K562 (cell line): Measurements from ENCODE around the gene UBN1. TPM values are rescaled to one million over a fixed set of nuclear protein-coding genes. Genes with fewer than 3 reads are reported as not detected.

ENCODE experiments used
- ATAC-seq: fragments of 200-7000 bp; cut with Tn5 transposase; 3 replicates; pipeline ENCODE4 v1.9.1; 2020; ENCODE audit warnings: moderate library complexity
- BruUV-seq: library from RNA; stranded (reverse); fragments of 400-500 nt; replicated peaks from 2 replicates; lab custom pipeline; 2021; lab: Mats Ljungman, UMichigan
- CTCF ChIA-PET: fragments of 300-600 bp; formaldehyde crosslinking; extraction: SDS; loops from one replicate; lab custom pipeline; 2021; ENCODE audit warnings: low intra/inter-chr PET ratio; lab: Yijun Ruan, JAX
- POLR2A ChIA-PET: fragments of 300-600, 350-650 bp; sonication (Branson Sonifier 250); formaldehyde crosslinking; extraction: SDS; loops from one replicate; lab custom pipeline; 2021; ENCODE audit warnings: antibody characterized with exemption, inconsistent platforms; lab: Yijun Ruan, JAX
- DNase-seq, 4 experiments: peaks; one replicate each; pipeline versions ENCODE4 v3.0.0 to v3.0.0-alpha.2; 2011 to 2018; ENCODE audit warnings: low spot score in 3 of 4, mixed read lengths in 3 of 4; ENCODE audit errors: extremely low read depth in 1 of 4
- FAIRE-seq: peaks from 2 replicates; lab custom pipeline; 2011; peaks lifted over from hg19 to GRCh38; lab: Jason Lieb, UNC
- H2AFZ ChIP-seq: 2 replicates; pipeline ENCODE4 v1.6.0; 2011; ENCODE audit warnings: low read depth, low read length, control low read depth, inconsistent platforms
- H3K27ac ChIP-seq: fragments of 200-600 bp; 3 replicates; pipeline ENCODE4 v1.8.0; 2011; ENCODE audit warnings: low read depth, mild to moderate bottlenecking, control low read depth, inconsistent platforms, low read length, moderate library complexity, mixed read lengths; ENCODE audit errors: extremely low read depth
- H3K27me3 ChIP-seq, 2 experiments: fragments of 300-600 bp in 1 of 2; 2 replicates in 1 of 2; 3 replicates in 1 of 2; pipeline versions ENCODE4 v1.6.0 to v1.8.0; 2011; ENCODE audit warnings: inconsistent platforms in 2 of 2, low read length in 2 of 2, mild to moderate bottlenecking in 1 of 2, mixed read lengths in 1 of 2, moderate library complexity in 1 of 2; ENCODE audit not compliant: control insufficient read depth in 2 of 2, insufficient read depth in 2 of 2
- H3K36me3 ChIP-seq: fragments of 300-600 bp; 3 replicates; pipeline ENCODE4 v1.8.0; 2011; ENCODE audit warnings: mild to moderate bottlenecking, low read length, inconsistent platforms; ENCODE audit not compliant: control insufficient read depth, insufficient read depth
- H3K4me1 ChIP-seq, 2 experiments: fragments of 200-600 bp in 1 of 2; replicated peaks in 1 of 2; 2 replicates in 1 of 2; 3 replicates in 1 of 2; pipeline versions ENCODE4 v1.5.1 to v1.8.0; 2011; ENCODE audit warnings: inconsistent platforms in 2 of 2, low read length in 2 of 2, mild to moderate bottlenecking in 1 of 2, mixed read lengths in 1 of 2, moderate library complexity in 1 of 2; ENCODE audit not compliant: control insufficient read depth in 2 of 2, insufficient read depth in 2 of 2
- H3K4me2 ChIP-seq: 2 replicates; pipeline ENCODE4 v1.6.1; 2011; ENCODE audit warnings: low read length, control low read depth, inconsistent platforms, mixed read lengths; ENCODE audit not compliant: insufficient read depth
- H3K4me3 ChIP-seq: fragments of 200-600 bp; sonication (generic), shearing (Covaris generic); 2 replicates; pipeline ENCODE4 v1.5.1; 2016; ENCODE audit warnings: control low read depth, inconsistent platforms
- H3K79me2 ChIP-seq: fragments of 200-600 bp; 3 replicates; pipeline ENCODE4 v1.8.0; 2011; ENCODE audit warnings: low read length, inconsistent platforms; ENCODE audit not compliant: control insufficient read depth, insufficient read depth
- H3K9ac ChIP-seq, 2 experiments: 2 replicates each; pipeline versions ENCODE4 v1.6.0 to v1.6.1; 2011; ENCODE audit warnings: low read depth in 2 of 2, low read length in 2 of 2, control low read depth in 1 of 2, inconsistent platforms in 1 of 2, mild to moderate bottlenecking in 1 of 2, mixed read lengths in 1 of 2; ENCODE audit not compliant: insufficient read depth in 1 of 2
- H3K9me1 ChIP-seq: one replicate; pipeline ENCODE4 v1.6.0; 2011; ENCODE audit warnings: inconsistent platforms, mild to moderate bottlenecking, low read length, moderate library complexity; ENCODE audit not compliant: control insufficient read depth, insufficient read depth
- H3K9me3 ChIP-seq: replicated peaks from 2 replicates; pipeline ENCODE4 v1.5.1; 2011; ENCODE audit warnings: low read depth, low read length, inconsistent platforms; ENCODE audit not compliant: control insufficient read depth, insufficient read depth
- H4K20me1 ChIP-seq: replicated peaks from 2 replicates; pipeline ENCODE4 v1.6.1; 2011; ENCODE audit warnings: low read length, inconsistent platforms, mixed read lengths; ENCODE audit not compliant: control insufficient read depth, insufficient read depth
- ARID1B ChIP-seq: fragments of 450-650 bp; IDR thresholded peaks from 2 replicates; pipeline ENCODE4 v1.6.1; 2016; ENCODE audit warnings: antibody characterized with exemption, mild to moderate bottlenecking, inconsistent platforms
- BCLAF1 ChIP-seq, 2 experiments: fragments of 450-650 bp in 1 of 2; IDR thresholded peaks; 2 replicates each; pipeline ENCODE4 v1.6.1; 2011 to 2017; ENCODE audit warnings: low read depth in 2 of 2, antibody characterized with exemption in 1 of 2, borderline replicate concordance in 1 of 2, low read length in 1 of 2, mild to moderate bottlenecking in 1 of 2, mixed read lengths in 1 of 2; ENCODE audit not compliant: control insufficient read depth in 1 of 2
- CEBPG ChIP-seq, 3 experiments: fragments of 200-800 bp in 1 of 3; sonication (Bioruptor generic) in 1 of 3; sonication (generic) in 1 of 3; formaldehyde crosslinking in 1 of 3; IDR thresholded peaks in 2 of 3; conservative IDR thresholded peaks in 1 of 3; 2 replicates each; pipeline versions ENCODE4 v1.6.1 to v1.8.0; 2016 to 2022; ENCODE audit warnings: missing compliant biosample characterization in 2 of 3, missing genetic modification characterization in 2 of 3, mild to moderate bottlenecking in 1 of 3, missing genetic modification reagents in 1 of 3
- ESRRA ChIP-seq: fragments of 450-650 bp; IDR thresholded peaks from 2 replicates; pipeline ENCODE4 v1.6.1; 2014; ENCODE audit warnings: low read depth, mild to moderate bottlenecking, moderate library complexity, borderline replicate concordance
- SMAD4 ChIP-seq: fragments of 250-450 bp; sonication (Bioruptor Pico); conservative IDR thresholded peaks from 2 replicates; pipeline ENCODE4 v1.8.0; 2021; ENCODE audit warnings: inconsistent platforms, mild to moderate bottlenecking, moderate library complexity
- ZBTB12 ChIP-seq: fragments of 250-450 bp; sonication (Bioruptor Pico); IDR thresholded peaks from 2 replicates; pipeline ENCODE4 v1.4.0; 2020
- ZNF347 ChIP-seq: fragments of 450-650 bp; formaldehyde crosslinking; IDR thresholded peaks from 2 replicates; pipeline ENCODE4 v1.4.0; 2020; ENCODE audit warnings: low read depth, mild to moderate bottlenecking, moderate library complexity
- ZNF77 ChIP-seq: fragments of 250-450 bp; sonication (Bioruptor Pico); IDR thresholded peaks from 2 replicates; pipeline ENCODE4 v1.5.0; 2020
- WGBS: fragments of 100-300 bp; shearing (Covaris generic); methylation state at CpG from one replicate; pipeline ENCODE4 v1.1.6; 2016; ENCODE audit warnings: low coverage, mixed read lengths; ENCODE audit not compliant: insufficient coverage; ENCODE audit errors: missing lambda C conversion rate; 5-methylcytosine and 5-hydroxymethylcytosine counted together
- in situ Hi-C: fragments of 300-500 bp; cut with MboI; formaldehyde crosslinking; loops from 4 replicates; pipeline ENCODE4 v1.15.0; 2018; ENCODE audit warnings: inconsistent platforms, mixed read lengths
- intact Hi-C: fragments of 100-400 bp; cut with micrococcal nuclease; formaldehyde crosslinking; loops from 2 replicates; pipeline ENCODE4 v1.14.2; 2022
- polyA plus RNA-seq, 8 experiments: library from polyadenylated mRNA; depleted of rRNA in 4 of 8; stranded (reverse) in 5 of 8; unstranded in 3 of 8; fragments of >200 nt; fragmentation: Nextera tagmentation in 2 of 8; fragmentation: Illumina TruSeq in 1 of 8; extraction: Ambion mirVana in 2 of 8; extraction: Trizol in 1 of 8; gene quantifications; 2 replicates each; pipeline versions ENCODE4 v1.2.1 to v1.2.3, GENCODE V29; 2011 to 2014; ENCODE audit warnings: inconsistent platforms in 1 of 8, missing spikeins in 1 of 8
- total RNA-seq, 7 experiments: library from RNA; depleted of rRNA in 6 of 7; stranded (reverse); fragments of >200 nt in 6 of 7; fragmentation: Illumina TruSeq in 2 of 7; extraction: Trizol in 2 of 7; gene quantifications; 2 replicates each; pipeline versions ENCODE4 v1.2.1 to v1.2.3, GENCODE V29; 2011 to 2021; ENCODE audit warnings: low replicate concordance in 1 of 7
- TF ChIP-seq, protein P1 (sequence below): fragments of 250-450 bp; sonication (Bioruptor Pico); IDR thresholded peaks from 2 replicates; pipeline ENCODE4 v1.8.0; 2021; ENCODE audit warnings: moderate library complexity, mild to moderate bottlenecking, inconsistent platforms
- TF ChIP-seq, protein P2 (sequence below), 2 experiments: fragments of 450-650 bp; conservative IDR thresholded peaks; 2 replicates each; pipeline ENCODE4 v1.6.1; 2017; ENCODE audit warnings: mild to moderate bottlenecking in 2 of 2, moderate library complexity in 2 of 2
- TF ChIP-seq, protein P3 (sequence below): fragments of 450-650 bp; conservative IDR thresholded peaks from 2 replicates; pipeline ENCODE4 v1.6.1; 2016; ENCODE audit warnings: missing genetic modification characterization, low read depth, mild to moderate bottlenecking, control low read depth, missing compliant biosample characterization

The UBN1 gene
- total and polyA plus RNA-seq, 9 of the 15 experiments (the other 6 are each of a cell fraction or from before 2014, with no cell fraction given), result 1.5 to 45.7 (median 20.6) TPM

GRCh38 chr16:4852221-4852872 lies 5.1 kb downstream of the UBN1 start (continued):
- TF ChIP-seq, protein P1, sequence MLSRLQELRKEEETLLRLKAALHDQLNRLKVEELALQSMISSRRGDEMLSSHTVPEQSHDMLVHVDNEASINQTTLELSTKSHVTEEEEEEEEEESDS (CRISPR knock-in tag), result no peak
- TF ChIP-seq CEBPG (CRISPR knock-in tag; IDR thresholded peaks at IDR 0.05), result no peak
- no peak for TF ChIP-seq CEBPG (tag; conservative IDR thresholded peaks at IDR 0.05 in 1 of 2, IDR thresholded peaks at IDR 0.05 in 1 of 2)
- no peak for TF ChIP-seq BCLAF1 (IDR thresholded peaks at IDR 0.05; ENCODE audit: borderline replicate concordance in 1 of 2, control insufficient read depth in 1 of 2, low read depth in 2 of 2, low read length in 1 of 2)
- TF ChIP-seq ESRRA, result no peak
- TF ChIP-seq ARID1B, result peak; percentile 71
- no peak for TF ChIP-seq ZNF77

DNA sequence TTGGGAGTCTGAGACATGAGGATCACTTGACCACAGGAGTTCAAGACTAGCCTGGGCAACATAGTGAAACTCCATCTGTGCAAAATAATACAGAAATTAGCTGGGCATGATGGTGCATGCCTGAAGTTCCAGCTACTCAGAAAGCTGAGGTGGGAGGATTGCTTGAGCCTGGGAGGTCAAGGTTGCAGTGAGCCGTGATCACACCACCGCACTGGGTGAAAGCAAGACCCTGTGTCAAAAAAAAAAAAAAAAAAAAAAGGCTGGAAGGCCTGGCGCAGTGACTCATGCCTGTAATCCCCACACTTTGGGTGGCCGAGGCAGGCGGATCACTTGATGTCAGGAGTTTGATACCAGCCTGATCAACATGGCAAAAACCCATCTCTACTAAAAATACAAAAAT lies 8.1 kb downstream of the UBN1 start:
- H2AFZ ChIP-seq, result no peak overlapping the region
- H3K36me3 ChIP-seq, result peaks cover 84% of the 10 kb centered on the region
- H3K79me2 ChIP-seq, result peaks cover 27% of the 10 kb centered on the region
- BruUV-seq, result no TSS peak
- ATAC-seq (no peak), DNase-seq (no peak), FAIRE-seq (no peak)
- no peaks in the 10 kb centered on the region for H3K9me3 ChIP-seq
- H3K9ac ChIP-seq, result no peak overlapping the region
- POLR2A ChIA-PET, result no interaction called here
- H3K27me3 ChIP-seq, result no peaks in the 10 kb centered on the region
- H3K4me3 ChIP-seq, result no peak overlapping the region
- CTCF ChIA-PET, result no interaction called here
- 83% methylated on average over 1 of the region's 5 CpGs for WGBS
- peaks cover 4 to 19% of the 10 kb centered on the region in 2 experiments for H3K4me1 ChIP-seq
- H3K9me1 ChIP-seq, result no peaks in the 10 kb centered on the region
- in situ Hi-C loops, result no loop called here
- TF ChIP-seq SMAD4 (CRISPR knock-in tag) (no peak), ZNF347 (CRISPR knock-in tag) (no peak), ZBTB12 (no peak)
- TF ChIP-seq, protein P2, sequence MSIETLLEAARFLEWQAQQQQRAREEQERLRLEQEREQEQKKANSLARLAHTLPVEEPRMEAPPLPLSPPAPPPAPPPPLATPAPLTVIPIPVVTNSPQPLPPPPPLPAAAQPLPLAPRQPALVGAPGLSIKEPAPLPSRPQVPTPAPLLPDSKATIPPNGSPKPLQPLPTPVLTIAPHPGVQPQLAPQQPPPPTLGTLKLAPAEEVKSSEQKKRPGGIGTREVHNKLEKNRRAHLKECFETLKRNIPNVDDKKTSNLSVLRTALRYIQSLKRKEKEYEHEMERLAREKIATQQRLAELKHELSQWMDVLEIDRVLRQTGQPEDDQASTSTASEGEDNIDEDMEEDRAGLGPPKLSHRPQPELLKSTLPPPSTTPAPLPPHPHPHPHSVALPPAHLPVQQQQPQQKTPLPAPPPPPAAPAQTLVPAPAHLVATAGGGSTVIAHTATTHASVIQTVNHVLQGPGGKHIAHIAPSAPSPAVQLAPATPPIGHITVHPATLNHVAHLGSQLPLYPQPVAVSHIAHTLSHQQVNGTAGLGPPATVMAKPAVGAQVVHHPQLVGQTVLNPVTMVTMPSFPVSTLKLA (conservative IDR thresholded peaks at IDR 0.05), result no peak
- TF ChIP-seq, protein P3, sequence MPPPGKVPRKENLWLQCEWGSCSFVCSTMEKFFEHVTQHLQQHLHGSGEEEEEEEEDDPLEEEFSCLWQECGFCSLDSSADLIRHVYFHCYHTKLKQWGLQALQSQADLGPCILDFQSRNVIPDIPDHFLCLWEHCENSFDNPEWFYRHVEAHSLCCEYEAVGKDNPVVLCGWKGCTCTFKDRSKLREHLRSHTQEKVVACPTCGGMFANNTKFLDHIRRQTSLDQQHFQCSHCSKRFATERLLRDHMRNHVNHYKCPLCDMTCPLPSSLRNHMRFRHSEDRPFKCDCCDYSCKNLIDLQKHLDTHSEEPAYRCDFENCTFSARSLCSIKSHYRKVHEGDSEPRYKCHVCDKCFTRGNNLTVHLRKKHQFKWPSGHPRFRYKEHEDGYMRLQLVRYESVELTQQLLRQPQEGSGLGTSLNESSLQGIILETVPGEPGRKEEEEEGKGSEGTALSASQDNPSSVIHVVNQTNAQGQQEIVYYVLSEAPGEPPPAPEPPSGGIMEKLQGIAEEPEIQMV (tag), result no peak
- intact Hi-C loops, result no loop called here
- H4K20me1 ChIP-seq, result peaks cover 39% of the 10 kb centered on the region
- no peak overlapping the region for H3K4me2 ChIP-seq
- H3K27ac ChIP-seq, result no peak overlapping the region
